Large intestine (tissue), 3 donors: Measurements from ENCODE around the gene PRKCE. TPM values are rescaled to one million over a fixed set of nuclear protein-coding genes. Genes with fewer than 3 reads are reported as not detected.

Source experiments
- DNase-seq, 2 donors: peaks; one replicate each; pipeline versions ENCODE4 v3.0.0 to v3.0.0-alpha.2; 2013
- H3K27ac ChIP-seq: one replicate; pipeline ENCODE4 v1.5.1; 2013; ENCODE audit warnings: low read length
- H3K27me3 ChIP-seq: 2 replicates; pipeline ENCODE4 v1.6.1; 2013; ENCODE audit warnings: low read length; ENCODE audit not compliant: control insufficient read depth, insufficient read depth
- H3K36me3 ChIP-seq: 2 replicates; pipeline ENCODE4 v1.6.1; 2013; ENCODE audit warnings: low read length; ENCODE audit not compliant: control insufficient read depth, insufficient read depth
- H3K4me1 ChIP-seq: one replicate; pipeline ENCODE4 v1.6.1; 2013; ENCODE audit warnings: low read length; ENCODE audit not compliant: control insufficient read depth, insufficient read depth
- H3K4me3 ChIP-seq: one replicate; pipeline ENCODE4 v1.5.1; 2013; ENCODE audit warnings: low read length
- H3K9me3 ChIP-seq: one replicate; pipeline ENCODE4 v1.6.1; 2013; ENCODE audit warnings: mild to moderate bottlenecking, low read depth, low read length, moderate library complexity; ENCODE audit not compliant: control insufficient read depth
- WGBS: methylation state at CpG from one replicate; pipeline ENCODE4 v1.1.5; 2013; ENCODE audit warnings: low lambda C conversion rate; ENCODE audit not compliant: insufficient coverage; 5-methylcytosine and 5-hydroxymethylcytosine counted together
- polyA plus RNA-seq: library from polyadenylated mRNA; unstranded; fragments of 120-200 nt; gene quantifications from one replicate; pipeline ENCODE4 v1.2.1, GENCODE V29; 2013

Gene PRKCE
- polyA plus RNA-seq, 1 donor, result 13.0 TPM

DNA sequence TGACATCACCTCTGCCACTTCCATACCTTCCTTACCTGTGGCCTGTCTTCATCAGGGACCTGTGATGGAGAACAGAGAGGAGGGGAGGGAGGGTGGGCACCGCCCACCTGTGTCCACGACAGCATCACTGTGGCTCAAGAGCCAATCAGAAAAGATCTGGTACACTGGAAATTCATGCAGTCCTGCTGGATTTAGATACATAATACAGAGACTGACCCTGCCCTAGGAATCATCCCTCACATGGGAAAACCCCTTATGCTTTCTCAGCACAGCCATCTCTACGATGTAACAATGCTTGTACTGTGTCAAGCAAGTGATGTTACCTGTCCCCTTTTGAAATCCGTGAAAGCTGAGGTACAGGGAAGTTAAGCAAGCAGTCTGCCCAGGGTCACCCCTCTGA is 500.1 kb downstream of the PRKCE start:
- Histone ChIP-seq H3K9me3 (no peaks in the 10 kb centered on the region), H3K36me3 (peaks cover 15% of the 10 kb centered on the region), H3K4me1 (no peaks in the 10 kb centered on the region), H3K27me3 (no peaks in the 10 kb centered on the region), H3K27ac (no peak overlapping the region), H3K4me3 (no peak overlapping the region)
- whole genome bisulfite sequencing, result no CpG with 5 or more reads among the region's 4 CpGs
- DNase-seq, result no peak

DNA sequence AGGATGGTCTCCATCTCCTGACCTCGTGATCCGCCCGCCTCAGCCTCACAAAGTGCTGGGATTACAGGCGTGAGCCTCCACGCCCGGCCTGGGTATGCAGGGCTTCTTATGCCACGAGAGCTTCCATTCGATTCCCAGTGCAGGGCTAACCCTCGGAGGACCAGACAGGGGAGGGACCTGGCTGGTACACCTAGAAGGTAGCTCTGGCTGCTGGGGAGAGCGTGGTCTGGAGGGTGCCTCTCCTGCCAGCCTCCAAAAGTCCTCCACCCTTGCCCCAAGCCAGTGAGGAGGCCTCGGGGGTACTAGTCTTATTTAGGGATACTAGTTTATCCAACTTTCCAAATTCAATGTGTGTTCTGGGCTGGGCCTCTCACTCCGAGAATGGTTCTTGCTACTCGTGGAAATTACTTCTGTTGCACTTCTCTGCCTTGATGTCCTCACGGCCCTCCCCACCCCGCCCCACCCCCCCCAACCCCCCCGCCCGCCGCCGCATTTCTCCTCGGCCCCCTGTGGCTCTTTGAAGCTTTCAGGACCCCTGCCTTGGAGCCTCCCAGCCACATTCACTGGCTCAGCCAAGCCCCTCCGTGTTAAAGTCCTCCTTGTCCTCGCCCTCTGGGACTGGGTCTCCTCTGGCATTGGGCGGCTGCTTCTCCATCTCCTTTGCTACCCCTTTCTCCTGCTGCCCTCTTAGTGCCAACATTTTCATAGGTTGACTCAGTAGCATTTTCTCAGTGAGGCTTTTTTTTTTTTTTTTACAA is 502.7 kb downstream of the PRKCE start:
- peaks cover 13% of the 10 kb centered on the region for H3K36me3 ChIP-seq
- H3K27me3 ChIP-seq, result no peaks in the 10 kb centered on the region
- no peak overlapping the region for H3K27ac ChIP-seq
- H3K4me1 ChIP-seq, result no peaks in the 10 kb centered on the region
- WGBS, result no CpG with 5 or more reads among the region's 23 CpGs
- H3K4me3 ChIP-seq, result no peak overlapping the region
- no peaks in the 10 kb centered on the region for H3K9me3 ChIP-seq
- no peak for DNase-seq

DNA sequence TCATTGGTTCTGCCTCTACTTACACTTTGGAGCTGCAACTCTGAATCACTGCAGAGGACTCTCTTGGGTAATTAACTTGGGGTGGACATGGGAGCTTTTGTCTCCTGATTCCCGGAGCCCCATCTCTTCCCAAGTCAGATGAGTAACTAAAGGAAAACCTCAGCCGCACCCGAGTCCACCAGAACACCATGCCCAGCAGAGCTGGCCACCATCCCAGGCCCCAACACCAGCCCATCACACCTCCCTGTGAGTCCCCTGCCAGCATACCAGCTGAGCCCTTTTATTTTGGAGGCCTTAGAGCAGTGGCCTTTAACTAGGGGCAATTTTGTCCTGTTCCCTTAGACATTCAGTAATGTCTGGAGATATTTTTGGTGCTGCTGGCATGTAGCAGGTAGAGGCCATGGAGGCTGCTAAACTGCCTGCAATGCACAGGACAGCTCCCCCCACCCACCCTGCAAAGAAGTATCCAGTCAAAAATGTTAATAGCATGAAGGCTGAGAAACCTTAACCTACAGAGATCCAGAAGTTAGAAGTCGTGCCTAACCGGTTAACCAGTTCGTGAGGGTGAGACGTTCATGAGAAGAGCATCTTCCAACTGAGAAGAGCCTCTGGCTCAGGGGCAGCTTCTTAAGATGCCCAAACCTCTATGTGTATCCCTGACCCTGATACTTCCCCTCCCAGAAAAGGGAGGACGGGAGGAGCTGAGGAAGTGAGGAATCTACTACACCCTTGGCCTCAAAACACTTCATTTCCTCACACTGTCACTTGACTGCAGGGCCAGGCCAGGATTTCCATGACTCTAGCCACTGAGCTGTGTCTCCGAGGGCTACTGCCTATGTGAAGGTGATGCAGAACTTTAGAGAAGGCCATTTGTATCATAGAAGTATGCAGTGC is 505.8 kb downstream of the PRKCE start:
- Histone ChIP-seq H3K27me3 (no peaks in the 10 kb centered on the region), H3K4me3 (no peak overlapping the region), H3K4me1 (no peaks in the 10 kb centered on the region), H3K9me3 (no peaks in the 10 kb centered on the region), H3K27ac (no peak overlapping the region), H3K36me3 (peaks cover 19% of the 10 kb centered on the region)
- no peak for DNase-seq
- WGBS, result no CpG with 5 or more reads among the region's 9 CpGs

DNA sequence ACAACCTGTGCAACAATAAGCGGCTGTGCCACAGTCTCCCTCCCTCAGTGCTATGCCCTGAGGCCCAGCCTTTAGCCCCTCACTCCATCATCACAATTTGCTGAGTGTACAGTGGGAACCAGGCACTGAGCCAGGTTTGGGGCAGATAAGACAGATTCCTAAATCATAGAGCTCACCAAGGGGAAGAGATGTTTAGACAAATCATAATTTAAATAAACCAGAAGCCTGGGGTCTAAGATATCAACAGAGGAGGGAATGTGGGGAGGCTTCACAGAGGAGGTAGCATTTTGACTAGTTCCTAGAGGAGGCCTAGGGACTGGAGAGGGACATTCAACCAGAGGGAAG is 506.5 kb downstream of the PRKCE start:
- H3K4me1 ChIP-seq, result no peaks in the 10 kb centered on the region
- no CpG with 5 or more reads among the region's 1 CpG for WGBS
- H3K9me3 ChIP-seq, result no peaks in the 10 kb centered on the region
- H3K36me3 ChIP-seq, result peaks cover 19% of the 10 kb centered on the region
- no peak overlapping the region for H3K27ac ChIP-seq
- no peak for DNase-seq
- no peaks in the 10 kb centered on the region for H3K27me3 ChIP-seq
- no peak overlapping the region for H3K4me3 ChIP-seq

DNA sequence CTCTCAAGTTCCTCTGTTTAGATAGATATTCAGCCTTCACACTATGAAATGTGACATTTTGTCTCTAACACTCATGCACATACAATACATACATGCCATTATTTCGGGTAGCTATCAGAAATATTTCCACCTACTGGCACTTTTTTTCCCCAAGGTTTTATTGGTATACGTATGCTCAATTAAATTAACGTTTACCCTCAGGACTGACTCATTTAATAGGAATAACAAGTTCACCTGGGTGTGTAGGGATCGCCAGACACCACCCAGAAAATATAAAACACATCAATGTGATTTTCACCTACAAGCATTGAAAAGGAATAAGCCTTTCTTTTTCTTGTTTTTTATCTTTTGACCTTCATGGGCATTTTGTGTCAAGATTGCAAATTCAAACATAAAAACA is 507.2 kb downstream of the PRKCE start:
- 72% methylated on average over 3 of the region's 4 CpGs for WGBS
- no peak overlapping the region for H3K4me3 ChIP-seq
- H3K27me3 ChIP-seq, result no peaks in the 10 kb centered on the region
- H3K9me3 ChIP-seq, result no peaks in the 10 kb centered on the region
- H3K4me1 ChIP-seq, result peaks cover 2% of the 10 kb centered on the region
- no peak for DNase-seq
- H3K27ac ChIP-seq, result no peak overlapping the region
- peaks cover 19% of the 10 kb centered on the region for H3K36me3 ChIP-seq

DNA sequence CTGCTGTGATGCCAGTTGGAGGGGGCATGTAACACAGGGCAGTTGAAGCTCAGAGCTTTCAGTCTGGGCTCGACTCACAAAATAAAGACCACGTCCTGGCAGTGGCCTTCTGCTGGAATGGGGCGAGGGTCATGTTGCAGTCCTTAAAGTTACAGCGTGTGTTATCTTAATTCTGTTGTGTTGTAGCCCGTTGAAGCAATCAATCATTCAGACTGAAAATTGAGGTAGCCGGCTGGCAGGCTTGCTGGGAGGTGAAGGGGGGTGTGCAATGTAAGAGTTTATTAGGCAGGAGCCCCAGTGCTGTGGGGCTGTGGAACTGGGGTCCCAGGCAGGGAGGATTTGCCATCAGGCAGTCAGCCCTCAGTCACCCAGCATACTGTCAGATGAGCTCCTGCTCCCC is 508.9 kb downstream of the PRKCE start:
- no peaks in the 10 kb centered on the region for H3K9me3 ChIP-seq
- DNase-seq, result no peak
- H3K4me3 ChIP-seq, result no peak overlapping the region
- H3K27me3 ChIP-seq, result no peaks in the 10 kb centered on the region
- H3K36me3 ChIP-seq, result peaks cover 19% of the 10 kb centered on the region
- no peak overlapping the region for H3K27ac ChIP-seq
- H3K4me1 ChIP-seq, result peaks cover 13% of the 10 kb centered on the region
- no CpG with 5 or more reads among the region's 6 CpGs for WGBS

DNA sequence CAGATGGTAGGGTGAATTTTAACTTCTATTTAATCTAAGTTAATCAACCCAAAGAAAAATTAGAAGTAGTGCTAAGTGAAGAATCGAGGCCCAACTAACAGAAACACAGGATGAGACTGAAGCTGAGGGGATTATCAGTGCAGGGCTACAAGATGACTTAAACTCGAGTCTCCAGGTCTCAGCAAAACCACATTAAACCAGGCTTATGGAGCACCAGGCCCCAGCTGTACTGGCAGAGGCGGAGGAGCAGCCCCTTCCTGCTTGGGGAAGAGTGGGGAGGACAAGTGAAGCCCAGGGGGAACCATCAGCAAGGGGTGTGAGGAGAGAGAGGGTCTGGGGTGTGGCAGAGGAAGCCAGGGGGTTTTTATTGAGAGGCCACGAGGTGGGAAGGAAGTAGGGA is 509.8 kb downstream of the PRKCE start:
- Histone ChIP-seq H3K27me3 (no peaks in the 10 kb centered on the region), H3K36me3 (peaks cover 20% of the 10 kb centered on the region), H3K4me3 (no peak overlapping the region), H3K27ac (no peak overlapping the region), H3K9me3 (no peaks in the 10 kb centered on the region), H3K4me1 (peaks cover 13% of the 10 kb centered on the region)
- WGBS, result no CpG with 5 or more reads among the region's 4 CpGs
- no peak for DNase-seq

- Histone ChIP-seq H3K27me3 (no peaks in the 10 kb centered on the region), H3K36me3 (peaks cover 18% of the 10 kb centered on the region), H3K9me3 (no peaks in the 10 kb centered on the region), H3K4me1 (peaks cover 13% of the 10 kb centered on the region), H3K27ac (no peak overlapping the region), H3K4me3 (no peak overlapping the region)
- DNase-seq, result no peak
- no CpG with 5 or more reads among the region's 3 CpGs for WGBS
These were observed 510.4 kb downstream of the PRKCE start for GRCh38 chr2:46161911-46162310.

DNA sequence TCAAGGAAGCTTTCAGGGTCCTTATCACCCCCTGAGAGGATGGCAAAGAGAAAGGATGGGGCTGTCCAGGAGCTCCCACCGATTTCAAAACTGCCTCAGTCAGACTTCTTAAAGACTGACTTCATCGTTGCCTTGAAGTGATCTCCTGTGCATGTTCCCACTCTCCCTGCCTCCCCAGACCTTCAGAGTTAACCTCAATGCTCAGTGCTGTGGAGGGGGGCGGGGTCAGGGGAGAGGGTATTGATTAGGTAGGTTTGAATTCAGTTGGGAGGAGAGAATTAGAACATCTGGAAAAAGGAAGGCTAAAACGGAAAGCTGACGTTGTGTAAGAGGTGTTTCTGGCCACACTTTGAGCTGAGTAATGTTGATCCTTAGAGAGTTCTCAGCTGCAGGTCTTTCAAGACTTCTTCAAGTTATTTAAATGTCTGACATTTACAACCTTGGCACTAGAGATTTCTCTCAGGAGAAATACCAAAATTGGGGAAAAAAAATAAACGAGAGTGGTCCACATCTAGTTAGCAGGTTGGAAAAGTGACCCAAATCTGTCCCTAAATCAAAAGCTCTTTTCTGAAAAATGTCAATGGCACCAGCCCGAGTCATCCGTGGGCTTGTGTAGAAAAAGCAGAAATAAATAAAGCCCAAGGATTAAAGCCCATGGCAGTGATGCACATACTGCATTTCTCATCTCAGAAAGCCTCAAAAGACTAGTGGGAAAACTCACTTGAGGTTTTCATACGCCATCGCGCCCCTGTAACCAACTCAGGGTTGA is 511.0 kb downstream of the PRKCE start:
- H3K9me3 ChIP-seq, result no peaks in the 10 kb centered on the region
- H3K36me3 ChIP-seq, result peaks cover 13% of the 10 kb centered on the region
- no peak overlapping the region for H3K4me3 ChIP-seq
- no peak overlapping the region for H3K27ac ChIP-seq
- H3K27me3 ChIP-seq, result no peaks in the 10 kb centered on the region
- H3K4me1 ChIP-seq, result peaks cover 13% of the 10 kb centered on the region
- no peak for DNase-seq
- WGBS, result 100% methylated on average over 1 of the region's 11 CpGs

DNA sequence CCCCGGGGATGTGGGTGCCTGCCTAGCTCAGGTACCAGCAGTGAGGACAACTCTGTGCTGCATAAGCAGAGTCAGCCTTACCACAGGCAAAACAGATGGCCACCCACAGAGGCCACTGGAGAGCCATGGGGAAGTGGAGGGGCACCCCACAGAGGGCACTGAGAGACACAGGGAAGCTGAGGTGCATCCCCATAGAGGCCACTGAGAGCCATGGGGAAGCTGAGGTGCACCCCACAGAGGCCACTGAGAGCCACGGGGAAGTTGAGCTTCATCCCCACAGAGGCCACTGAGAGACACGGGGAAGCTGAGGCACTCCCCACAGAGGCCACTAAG is 511.6 kb downstream of the PRKCE start:
- Histone ChIP-seq H3K27ac (no peak overlapping the region), H3K9me3 (no peaks in the 10 kb centered on the region), H3K27me3 (no peaks in the 10 kb centered on the region), H3K36me3 (peaks cover 13% of the 10 kb centered on the region), H3K4me3 (no peak overlapping the region), H3K4me1 (peaks cover 13% of the 10 kb centered on the region)
- no CpG with 5 or more reads among the region's 3 CpGs for WGBS
- DNase-seq, result no peak
